Right renal cortex interstitium (tissue), 3 donors: ENCODE measurements around the gene BICDL2. TPM values are rescaled to one million over a fixed set of nuclear protein-coding genes. Genes with fewer than 3 reads are reported as not detected.
"Not testable (repeated sequence)": the region's sequence is repeated elsewhere in the genome, so short reads cannot be mapped to it uniquely, and the experiment has no call there.

Experiments used
- DNase-seq, 3 donors: peaks; one replicate each; pipeline ENCODE4 v3.0.0-alpha.2; 2013; ENCODE audit warnings: low read depth in 3 of 3, low spot score in 2 of 3
- polyA plus RNA-seq, 3 donors: library from polyadenylated mRNA; unstranded; fragments of 120-200 nt; gene quantifications; one replicate each; pipeline ENCODE4 v1.2.1, GENCODE V29; 2013; ENCODE audit not compliant: insufficient read length in 3 of 3

Gene BICDL2
- 1 to 10 TPM; 1.1 to 2.2 (median 1.5) TPM for polyA plus RNA-seq

GRCh38 chr16:3036726-3037315, at the start of gene BICDL2:
TSS of gene BICDL2 (minus strand) at chr16:3036944. CDS start at chr16:3035496, 1,448 bp downstream.
- DNase-seq = no peak

DNA sequence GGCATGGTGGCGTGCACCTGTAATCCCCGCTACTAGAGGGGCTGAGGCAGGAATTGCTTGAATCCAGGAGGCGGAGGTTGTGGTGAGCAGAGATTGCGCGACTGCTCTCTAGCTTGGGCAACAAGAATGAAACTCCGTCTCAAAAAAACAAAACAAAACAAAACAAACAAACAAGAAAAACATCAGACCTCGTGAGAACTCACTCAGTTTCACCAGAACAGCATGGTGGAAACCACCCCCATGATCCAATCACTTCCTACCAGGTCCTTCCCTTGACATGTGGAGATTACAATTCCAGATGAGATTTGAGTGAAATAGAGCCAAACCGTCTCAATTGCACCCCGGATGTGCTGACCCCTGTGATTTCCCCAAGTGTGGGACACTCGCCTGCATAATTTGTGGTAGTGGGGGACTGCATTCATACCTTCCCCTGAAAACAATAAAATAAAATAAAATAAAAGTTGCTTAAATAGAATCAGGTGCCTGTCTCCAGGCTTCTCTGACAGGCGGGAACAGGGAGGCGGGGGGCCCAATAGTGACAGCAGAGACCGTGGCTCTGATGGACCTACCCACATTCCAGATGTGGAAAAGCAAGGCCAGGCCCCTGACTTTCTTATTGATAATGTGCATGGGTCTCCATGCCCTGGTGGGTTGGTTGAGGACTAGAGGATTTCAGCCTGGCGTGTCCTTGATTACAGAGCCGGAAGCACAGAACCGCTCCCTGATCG, 49.3 kb upstream of the BICDL2 start:
- DNase-seq = no peak

DNA sequence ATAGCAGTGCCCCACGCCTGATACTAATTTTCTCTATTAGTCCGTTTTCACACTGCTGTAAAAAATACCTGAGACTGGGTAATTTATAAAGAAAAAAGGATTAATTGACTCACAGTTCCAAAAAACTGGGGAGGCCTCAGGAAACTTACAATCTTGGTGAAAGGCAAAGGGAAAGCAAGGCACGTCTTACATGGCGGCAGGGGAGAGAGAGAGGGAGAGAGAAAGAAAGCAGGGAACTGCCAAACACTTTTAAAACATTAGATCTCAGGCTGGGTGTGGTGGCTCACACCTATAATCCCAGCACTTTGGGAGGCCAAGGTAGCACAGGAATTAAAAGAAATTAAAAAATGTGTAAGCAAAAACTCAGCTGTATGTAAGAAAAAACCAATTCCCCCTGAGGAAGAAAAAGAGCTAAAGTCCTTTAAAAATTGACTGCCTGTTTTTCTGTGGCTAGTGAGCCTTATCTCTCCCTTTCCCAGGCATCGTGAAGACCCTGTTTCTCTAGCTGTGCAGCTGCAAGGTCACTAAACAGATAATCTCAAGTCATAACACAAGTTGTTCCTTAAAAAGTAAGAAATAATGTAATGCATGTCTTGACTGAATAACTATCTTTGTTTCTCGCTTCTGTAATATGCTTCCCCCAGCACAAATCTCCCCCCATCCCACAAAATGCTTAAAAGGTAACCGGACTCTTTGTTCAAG, 48.4 kb upstream of the BICDL2 start:
- no peak for DNase-seq

GRCh38 chr16:3084491-3084890, 47.7 kb upstream of the BICDL2 start:
- DNase-seq = no peak

GRCh38 chr16:3083408-3083807, 46.7 kb upstream of the BICDL2 start:
- DNase-seq = not testable (repeated sequence)

- not testable (repeated sequence) for DNase-seq
Measured at GRCh38 chr16:3081957-3082356, 45.2 kb upstream of the BICDL2 start.

GRCh38 chr16:3080024-3080423, 43.3 kb upstream of the BICDL2 start:
- no peak for DNase-seq

GRCh38 chr16:3076577-3076976, 39.8 kb upstream of the BICDL2 start:
- no peak for DNase-seq

- DNase-seq = not testable (repeated sequence)
Measured at GRCh38 chr16:3075946-3076345, 39.2 kb upstream of the BICDL2 start.

DNA sequence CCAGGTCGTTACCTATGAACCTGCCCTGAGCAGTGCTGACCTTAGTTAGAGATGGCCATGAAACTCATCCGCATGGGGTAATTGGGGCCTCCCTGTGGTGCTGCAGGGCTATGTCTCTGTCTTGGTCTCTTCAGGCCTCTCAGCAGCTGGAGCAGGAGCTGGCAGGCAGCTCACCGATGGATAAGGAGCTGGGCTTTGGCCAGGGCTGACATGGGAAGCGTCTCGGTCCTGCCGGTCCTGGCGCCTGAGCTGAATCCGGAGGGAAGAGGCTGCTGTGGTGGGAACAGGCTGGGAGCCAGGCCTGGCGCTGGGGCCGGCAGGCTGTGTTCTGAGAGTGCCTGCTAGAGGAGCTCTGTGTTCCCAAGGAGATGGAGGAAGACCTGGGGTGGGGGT, 38.8 kb upstream of the BICDL2 start:
- DNase-seq = no peak

DNA sequence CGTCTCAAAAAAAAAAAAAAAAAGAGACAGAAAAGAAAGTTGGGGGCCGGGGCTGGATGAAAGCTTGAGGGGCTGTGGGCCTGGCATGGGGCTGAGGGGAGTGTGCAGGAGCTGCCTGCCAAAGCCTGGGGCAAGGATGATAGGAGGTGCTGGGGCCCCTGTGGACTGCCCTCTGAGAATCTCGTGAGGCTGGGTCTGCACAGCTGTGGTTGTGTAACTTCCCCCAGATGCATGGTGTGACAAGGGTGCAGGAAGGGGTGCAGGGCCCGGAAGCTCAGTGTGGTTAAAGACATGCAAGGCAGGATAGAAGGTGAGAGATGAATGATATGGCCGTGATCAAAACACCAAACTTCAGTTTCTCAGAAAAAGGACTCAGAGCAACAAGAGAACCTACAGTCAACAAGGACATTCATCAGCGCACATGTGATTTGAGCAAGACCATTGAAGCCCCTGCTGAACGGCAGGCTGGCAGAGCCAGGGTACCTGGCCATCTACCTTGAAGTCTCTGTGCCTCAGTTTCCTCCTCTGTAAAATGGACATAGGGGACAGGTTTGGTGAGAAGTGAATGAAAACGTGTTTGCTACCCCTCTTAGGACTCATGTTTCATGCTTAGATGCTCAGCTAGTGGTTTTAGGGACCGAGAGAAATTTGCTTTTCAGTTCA, 38.2 kb upstream of the BICDL2 start:
- DNase-seq = no peak

- no peak for DNase-seq
Measured at GRCh38 chr16:3073448-3073847, 36.7 kb upstream of the BICDL2 start.

DNA sequence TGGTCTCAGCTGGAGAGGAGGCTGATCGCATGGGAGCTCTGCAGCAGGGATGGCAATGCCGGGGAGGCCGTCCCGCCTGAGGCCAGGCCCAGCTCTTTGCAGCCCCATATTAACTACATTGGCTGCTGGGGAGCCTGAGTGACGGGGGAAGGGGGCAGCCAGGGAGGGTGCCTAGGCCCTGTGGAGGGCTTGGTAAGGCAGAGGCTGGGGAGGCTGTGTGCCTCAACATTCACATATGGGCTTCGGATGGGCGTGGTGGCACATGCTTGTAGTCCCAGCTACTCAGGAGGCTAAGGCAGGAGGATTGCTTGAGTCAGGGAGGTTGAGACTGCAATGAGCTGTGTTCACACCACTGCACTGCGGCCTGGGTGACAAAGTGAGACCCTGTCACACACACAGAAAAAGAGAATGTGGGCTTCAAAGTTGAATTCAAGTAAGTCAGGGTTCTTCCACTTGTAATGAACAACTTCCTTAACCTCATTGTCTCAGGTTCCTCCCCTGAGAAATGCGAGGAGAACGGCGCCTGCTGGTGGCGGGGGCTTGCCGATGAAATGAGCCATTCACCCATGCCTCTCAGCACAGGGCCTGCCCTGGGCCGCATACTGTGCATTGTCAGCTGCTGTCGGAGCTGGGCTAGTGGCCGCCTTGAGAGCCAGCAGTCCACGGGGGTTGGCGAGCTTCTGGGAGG, 36.0 kb upstream of the BICDL2 start:
- DNase-seq = not testable (repeated sequence)

DNA sequence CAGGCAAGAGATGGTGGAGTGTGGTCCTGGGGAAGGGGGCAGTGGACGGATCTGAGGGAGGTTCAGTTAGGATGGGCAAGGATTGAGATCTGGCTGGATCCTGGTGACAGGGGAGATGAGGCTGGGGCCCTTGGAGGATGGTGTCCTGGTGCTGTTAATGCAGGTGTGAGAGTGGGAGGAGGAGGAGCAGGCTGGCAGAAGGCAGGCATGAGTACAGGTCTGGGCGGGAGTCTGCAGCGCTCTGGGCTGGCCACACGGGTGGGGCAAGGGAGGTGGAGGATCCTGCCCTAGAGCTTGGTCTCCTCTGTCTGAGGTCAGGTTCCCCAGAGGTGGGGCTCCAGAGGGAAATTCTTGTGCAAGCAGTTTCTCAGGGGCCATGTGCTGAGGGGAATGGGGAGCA, 35.4 kb upstream of the BICDL2 start:
- DNase-seq = not testable (repeated sequence)

- DNase-seq = no peak
Measured at GRCh38 chr16:3071655-3072054, 34.9 kb upstream of the BICDL2 start.

GRCh38 chr16:3070608-3071111, 33.9 kb upstream of the BICDL2 start:
- no peak for DNase-seq

DNA sequence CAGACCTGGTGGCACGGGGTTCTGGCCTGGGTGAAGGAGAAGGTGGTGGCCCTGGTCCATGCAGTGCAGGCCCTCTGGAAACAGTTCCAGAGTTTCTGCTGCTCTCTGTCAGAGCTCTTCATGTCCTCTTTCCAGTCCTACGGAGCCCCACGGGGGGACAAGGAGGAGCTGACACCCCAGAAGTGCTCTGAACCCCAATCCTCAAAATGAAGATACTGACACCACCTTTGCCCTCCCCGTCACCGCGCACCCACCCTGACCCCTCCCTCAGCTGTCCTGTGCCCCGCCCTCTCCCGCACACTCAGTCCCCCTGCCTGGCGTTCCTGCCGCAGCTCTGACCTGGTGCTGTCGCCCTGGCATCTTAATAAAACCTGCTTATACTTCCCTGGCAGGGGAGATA, 32.4 kb upstream of the BICDL2 start:
- not testable (repeated sequence) for DNase-seq

DNA sequence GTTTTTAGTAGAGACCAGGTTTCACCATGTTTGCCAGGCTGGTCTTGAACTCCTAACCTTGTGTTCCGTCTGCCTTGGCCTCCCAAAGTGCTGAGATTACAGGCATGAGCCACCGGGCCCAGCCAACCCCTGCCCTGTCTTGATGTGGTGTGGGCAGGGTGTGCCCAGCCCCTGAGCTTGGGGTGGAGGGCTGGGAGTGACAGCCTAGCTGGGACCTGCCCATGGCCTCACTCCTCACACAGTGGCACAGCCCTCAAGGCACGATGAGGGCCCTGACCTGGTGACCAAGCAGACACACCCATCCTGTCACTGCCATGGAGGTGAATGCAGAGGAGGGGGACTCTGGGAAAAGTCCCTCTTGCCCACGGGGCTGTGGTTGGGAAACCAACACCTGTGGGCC, 31.7 kb upstream of the BICDL2 start:
- no peak for DNase-seq

- no peak for DNase-seq
Measured at GRCh38 chr16:3066440-3066748, 29.6 kb upstream of the BICDL2 start.

GRCh38 chr16:3065742-3066439, 29.1 kb upstream of the BICDL2 start:
- DNase-seq = no peak
